ENCODE data around the gene HECW1.
"Not testable (repeated sequence)": the region's sequence is repeated elsewhere in the genome, so short reads cannot be mapped to it uniquely, and the experiment has no call there.

Gene HECW1

GRCh38 chr7:43314379-43315158, 202.1 kb downstream of the HECW1 start:
- no peaks in the 10 kb centered on the region for H3K36me3 Mint-ChIP-seq
- H3K27me3 Mint-ChIP-seq, result peaks cover 7 to 9% of the 10 kb centered on the region in 2 donors
- H3K4me1 Mint-ChIP-seq, result peaks cover 0 to 6% of the 10 kb centered on the region in 2 donors
- peak in 1 of 2 donors; percentile 19 for ATAC-seq (replicated peaks)
- H3K27ac Mint-ChIP-seq, result no peak overlapping the region
- no peak overlapping the region for H3K4me3 Mint-ChIP-seq
- H3K9me3 Mint-ChIP-seq, result no peaks in the 10 kb centered on the region
- no peak for DNase-seq

DNA sequence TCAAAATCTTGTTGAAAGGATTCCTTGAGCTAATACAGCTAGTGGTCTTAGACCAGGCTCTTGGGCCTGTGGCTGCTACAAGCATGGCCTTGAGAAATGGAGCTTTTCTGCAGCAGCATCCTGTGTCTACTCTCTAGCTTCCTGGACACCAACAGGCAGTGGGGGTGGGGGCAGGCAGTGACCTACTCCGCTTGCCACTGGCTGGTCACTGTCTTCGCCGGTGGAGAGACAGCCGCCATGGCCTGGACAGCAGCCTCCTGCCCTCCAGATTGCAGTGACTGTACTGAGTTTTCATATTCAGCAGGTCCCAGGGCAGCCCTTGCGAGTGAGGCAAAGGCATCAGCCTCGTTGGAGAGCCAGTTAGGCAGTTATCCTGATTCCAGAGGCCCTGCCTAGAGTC, 204.6 kb downstream of the HECW1 start:
- Mint-ChIP-seq H3K4me3 (no peak overlapping the region), H3K36me3 (no peaks in the 10 kb centered on the region), H3K27me3 (peaks cover 0 to 9% of the 10 kb centered on the region in 2 donors), H3K27ac (no peak overlapping the region), H3K4me1 (peaks cover 0 to 6% of the 10 kb centered on the region in 2 donors), H3K9me3 (no peaks in the 10 kb centered on the region)
- no peak for DNase-seq
- ATAC-seq (replicated peaks), result no peak

- no peak overlapping the region for H3K27ac Mint-ChIP-seq
- no peak for ATAC-seq (replicated peaks)
- no peaks in the 10 kb centered on the region for H3K9me3 Mint-ChIP-seq
- H3K36me3 Mint-ChIP-seq, result no peaks in the 10 kb centered on the region
- H3K27me3 Mint-ChIP-seq, result peaks cover 6 to 9% of the 10 kb centered on the region in 2 donors
- H3K4me1 Mint-ChIP-seq, result peaks cover 0 to 6% of the 10 kb centered on the region in 2 donors
- no peak for DNase-seq
- no peak overlapping the region for H3K4me3 Mint-ChIP-seq
Observed at GRCh38 chr7:43318188-43318770, 205.8 kb downstream of the HECW1 start.

DNA sequence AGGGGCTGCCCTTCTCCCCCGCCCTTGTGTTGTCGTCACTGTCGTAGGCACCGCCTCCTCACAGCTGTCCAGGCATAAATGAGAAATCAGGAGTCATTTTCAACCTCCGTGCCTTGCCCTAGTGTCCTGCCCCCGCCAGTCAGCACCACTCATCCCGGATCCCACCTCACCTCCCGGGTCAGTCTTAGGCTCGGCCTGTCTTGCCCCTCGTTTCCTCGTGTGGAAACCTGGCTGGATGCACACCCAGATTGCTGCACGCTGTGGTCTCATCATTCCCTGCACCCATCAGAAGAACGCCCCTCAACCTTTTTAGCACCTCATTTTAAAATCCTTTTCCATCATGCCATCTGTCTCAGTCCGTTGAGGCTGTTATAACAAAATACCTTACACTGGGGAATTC, 213.1 kb downstream of the HECW1 start:
- DNase-seq (no peak), ATAC-seq (replicated peaks) (no peak)
- no peaks in the 10 kb centered on the region for H3K4me1 Mint-ChIP-seq
- peaks cover 9 to 19% of the 10 kb centered on the region in 2 donors for H3K27me3 Mint-ChIP-seq
- H3K36me3 Mint-ChIP-seq, result no peaks in the 10 kb centered on the region
- H3K9me3 Mint-ChIP-seq, result no peaks in the 10 kb centered on the region
- H3K4me3 Mint-ChIP-seq, result no peak overlapping the region
- no peak overlapping the region for H3K27ac Mint-ChIP-seq

- Mint-ChIP-seq H3K27ac (no peak overlapping the region), H3K4me3 (no peak overlapping the region), H3K4me1 (no peaks in the 10 kb centered on the region), H3K27me3 (peaks cover 9 to 13% of the 10 kb centered on the region in 2 donors), H3K36me3 (no peaks in the 10 kb centered on the region), H3K9me3 (no peaks in the 10 kb centered on the region)
- DNase-seq (no peak), ATAC-seq (replicated peaks) (no peak)
Observed at GRCh38 chr7:43328336-43328735, 215.9 kb downstream of the HECW1 start.

- H3K27ac Mint-ChIP-seq, result no peak overlapping the region
- no peaks in the 10 kb centered on the region for H3K36me3 Mint-ChIP-seq
- no peak overlapping the region for H3K4me3 Mint-ChIP-seq
- no peaks in the 10 kb centered on the region for H3K4me1 Mint-ChIP-seq
- ATAC-seq (replicated peaks) (no peak), DNase-seq (no peak)
- peaks cover 9 to 13% of the 10 kb centered on the region in 2 donors for H3K27me3 Mint-ChIP-seq
- no peaks in the 10 kb centered on the region for H3K9me3 Mint-ChIP-seq
Observed at GRCh38 chr7:43328785-43329380, 216.4 kb downstream of the HECW1 start.

- no peak overlapping the region for H3K27ac Mint-ChIP-seq
- no peak for ATAC-seq (replicated peaks)
Observed at GRCh38 chr7:43332193-43332796, 219.8 kb downstream of the HECW1 start.

DNA sequence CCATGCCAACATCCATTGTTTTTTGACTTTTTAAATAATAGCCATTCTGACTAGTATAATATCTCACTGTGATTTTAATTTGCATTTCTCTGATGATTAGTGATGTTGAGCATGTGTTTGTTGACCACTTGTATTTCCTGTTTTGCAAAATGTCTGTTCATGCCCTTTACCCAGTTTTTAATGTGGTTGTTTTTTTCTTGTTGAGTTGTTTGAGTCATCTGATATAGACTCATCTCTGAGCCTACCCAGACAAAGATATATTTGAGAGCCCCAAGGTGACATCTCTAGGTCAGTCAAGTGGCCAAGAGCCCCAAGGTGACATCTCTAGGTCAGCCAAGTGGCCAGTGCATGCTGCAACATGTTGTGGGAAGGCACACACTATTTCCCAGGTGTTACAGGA, 224.7 kb downstream of the HECW1 start:
- H3K4me1 Mint-ChIP-seq, result peaks cover 0 to 1% of the 10 kb centered on the region in 2 donors
- ATAC-seq (replicated peaks), result no peak
- no peak overlapping the region for H3K4me3 Mint-ChIP-seq
- DNase-seq, result no peak
- H3K36me3 Mint-ChIP-seq, result no peaks in the 10 kb centered on the region
- H3K9me3 Mint-ChIP-seq, result no peaks in the 10 kb centered on the region
- H3K27me3 Mint-ChIP-seq, result peaks cover 0 to 5% of the 10 kb centered on the region in 2 donors
- no peak overlapping the region for H3K27ac Mint-ChIP-seq

More at GRCh38 chr7:43332193-43332796, 219.8 kb downstream of the HECW1 start:
- DNase-seq, result no peak
- peaks cover 4 to 10% of the 10 kb centered on the region in 2 donors for H3K27me3 Mint-ChIP-seq
- peaks cover 0 to 1% of the 10 kb centered on the region in 2 donors for H3K4me1 Mint-ChIP-seq
- no peaks in the 10 kb centered on the region for H3K9me3 Mint-ChIP-seq
- H3K36me3 Mint-ChIP-seq, result no peaks in the 10 kb centered on the region
- no peak overlapping the region for H3K4me3 Mint-ChIP-seq

DNA sequence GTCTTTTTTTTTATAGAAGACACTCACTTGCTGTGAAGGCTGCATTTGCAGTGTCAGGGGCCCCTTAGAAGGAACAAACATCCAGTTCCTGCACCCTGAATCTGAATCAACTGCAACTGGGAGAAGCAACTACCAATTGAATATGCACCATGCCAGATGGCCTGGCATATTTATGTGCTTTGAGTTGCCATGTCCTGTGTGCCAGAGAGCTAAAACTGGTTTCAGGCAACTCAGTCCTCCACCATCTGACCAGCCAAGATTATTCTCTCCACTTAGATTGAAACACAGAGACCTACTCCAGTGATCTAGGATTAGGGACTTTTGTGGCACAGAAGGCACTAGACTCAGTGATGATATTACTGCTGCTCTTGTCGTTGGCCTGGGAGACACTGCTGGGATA, 225.4 kb downstream of the HECW1 start:
- H3K27ac Mint-ChIP-seq, result no peak overlapping the region
- H3K9me3 Mint-ChIP-seq, result no peaks in the 10 kb centered on the region

GRCh38 chr7:43341132-43341531, 228.7 kb downstream of the HECW1 start:
- H3K27me3 Mint-ChIP-seq, result peaks cover 5 to 18% of the 10 kb centered on the region in 2 donors
- DNase-seq (no peak), ATAC-seq (replicated peaks) (no peak)
- no peak overlapping the region for H3K27ac Mint-ChIP-seq
- no peaks in the 10 kb centered on the region for H3K9me3 Mint-ChIP-seq
- no peak overlapping the region for H3K4me3 Mint-ChIP-seq
- H3K4me1 Mint-ChIP-seq, result no peaks in the 10 kb centered on the region
- H3K36me3 Mint-ChIP-seq, result no peaks in the 10 kb centered on the region

More for the DNA sequence above, 225.4 kb downstream of the HECW1 start:
- DNase-seq (no peak), ATAC-seq (replicated peaks) (no peak)
- Mint-ChIP-seq H3K4me3 (no peak overlapping the region), H3K4me1 (peaks cover 0 to 1% of the 10 kb centered on the region in 2 donors), H3K27me3 (peaks cover 0 to 5% of the 10 kb centered on the region in 2 donors), H3K36me3 (no peaks in the 10 kb centered on the region)

- H3K4me3 Mint-ChIP-seq; H3K4me1 Mint-ChIP-seq; ATAC-seq (replicated peaks); DNase-seq; H3K27ac Mint-ChIP-seq; H3K36me3 Mint-ChIP-seq; H3K9me3 Mint-ChIP-seq: not testable (repeated sequence)
- H3K27me3 Mint-ChIP-seq, result peaks cover 12 to 35% of the 10 kb centered on the region in 2 donors
Observed at GRCh38 chr7:43343417-43343816, 231.0 kb downstream of the HECW1 start.

DNA sequence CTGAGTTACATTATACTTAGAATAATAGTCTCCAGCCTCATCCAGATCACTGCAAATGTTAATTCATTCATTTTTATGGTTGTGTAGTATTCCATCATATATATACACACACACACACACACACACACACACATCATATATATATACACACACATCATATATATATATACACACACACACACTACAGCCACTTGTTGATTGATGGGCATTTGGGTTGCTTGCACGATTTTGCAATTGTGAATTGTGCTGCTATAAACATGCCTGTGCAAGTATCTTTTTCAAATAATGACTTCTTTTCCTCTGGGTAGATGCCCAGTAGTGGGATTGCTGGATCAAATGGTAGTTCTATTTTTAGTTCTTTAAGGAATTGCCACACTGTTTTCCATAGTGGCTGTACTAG, 233.2 kb downstream of the HECW1 start:
- ATAC-seq (replicated peaks); H3K4me3 Mint-ChIP-seq; DNase-seq; H3K4me1 Mint-ChIP-seq; H3K27ac Mint-ChIP-seq; H3K36me3 Mint-ChIP-seq: not testable (repeated sequence)
- Mint-ChIP-seq H3K27me3 (peaks cover 29 to 44% of the 10 kb centered on the region in 2 donors), H3K9me3 (peaks cover 15 to 17% of the 10 kb centered on the region in 2 donors)

- peaks cover 20 to 22% of the 10 kb centered on the region in 2 donors for H3K9me3 Mint-ChIP-seq
- H3K36me3 Mint-ChIP-seq, result no peaks in the 10 kb centered on the region
- H3K4me1 Mint-ChIP-seq, result no peaks in the 10 kb centered on the region
- no peak overlapping the region for H3K27ac Mint-ChIP-seq
- DNase-seq, result no peak
- peaks cover 49 to 57% of the 10 kb centered on the region in 2 donors for H3K27me3 Mint-ChIP-seq
- no peak for ATAC-seq (replicated peaks)
- no peak overlapping the region for H3K4me3 Mint-ChIP-seq
Observed at GRCh38 chr7:43351683-43352082, 239.2 kb downstream of the HECW1 start.

- Mint-ChIP-seq H3K9me3 (peaks cover 15 to 22% of the 10 kb centered on the region in 2 donors), H3K4me3 (no peak overlapping the region), H3K27me3 (peaks cover 35 to 45% of the 10 kb centered on the region in 2 donors), H3K4me1 (no peaks in the 10 kb centered on the region), H3K27ac (no peak overlapping the region), H3K36me3 (no peaks in the 10 kb centered on the region)
- DNase-seq (no peak), ATAC-seq (replicated peaks) (no peak)
Observed at GRCh38 chr7:43353902-43354301, 241.5 kb downstream of the HECW1 start.

All from stimulated activated naive B cell treated with anti-CD40 and anti-IgM and Interleukin-4, amounts not matched to agents 10 μg/mL and 1 μg/mL and 100 μg/mL, for 72 hours (primary cell).